DMS153 treated with DMSO at 0.1 percent for 48 hours (cell line): ENCODE data around the gene PEDS1.
"Not testable (repeated sequence)": the region's sequence is repeated elsewhere in the genome, so short reads cannot be mapped to it uniquely, and the experiment has no call there.

Experiments used
- DNase-seq: peaks from one replicate; lab custom pipeline; 2025; ENCODE audit not compliant: unreplicated experiment; lab: John Stamatoyannopoulos, UW

Gene PEDS1

GRCh38 chr20:50115041-50115512, 38.4 kb downstream of the PEDS1 start:
- no peak for DNase-seq

GRCh38 chr20:50113420-50114224, 39.9 kb downstream of the PEDS1 start:
- DNase-seq = no peak

GRCh38 chr20:50112512-50113419, 40.8 kb downstream of the PEDS1 start, which contains the start of gene UBE2V1:
TSS of gene UBE2V1 (minus strand) at chr20:50113150. CDS start at chr20:50113128, 22 bp downstream.
- DNase-seq = peak; percentile 44

- DNase-seq = no peak
Measured at GRCh38 chr20:50111829-50112495, 41.6 kb downstream of the PEDS1 start.

- DNase-seq = no peak
Measured at GRCh38 chr20:50111120-50111828, 42.2 kb downstream of the PEDS1 start.

- DNase-seq = no peak
Measured at GRCh38 chr20:50110141-50111047, 43.1 kb downstream of the PEDS1 start.

- no peak for DNase-seq
Measured at GRCh38 chr20:50108556-50109235, 44.8 kb downstream of the PEDS1 start.

- no peak for DNase-seq
Measured at GRCh38 chr20:50107796-50108331, 45.7 kb downstream of the PEDS1 start.

GRCh38 chr20:50107086-50107660, 46.4 kb downstream of the PEDS1 start:
- no peak for DNase-seq

- not testable (repeated sequence) for DNase-seq
Measured at GRCh38 chr20:50106669-50107068, 46.9 kb downstream of the PEDS1 start.
